ENCODE results near the gene CSNK1G3.

CSNK1G3 gene

DNA sequence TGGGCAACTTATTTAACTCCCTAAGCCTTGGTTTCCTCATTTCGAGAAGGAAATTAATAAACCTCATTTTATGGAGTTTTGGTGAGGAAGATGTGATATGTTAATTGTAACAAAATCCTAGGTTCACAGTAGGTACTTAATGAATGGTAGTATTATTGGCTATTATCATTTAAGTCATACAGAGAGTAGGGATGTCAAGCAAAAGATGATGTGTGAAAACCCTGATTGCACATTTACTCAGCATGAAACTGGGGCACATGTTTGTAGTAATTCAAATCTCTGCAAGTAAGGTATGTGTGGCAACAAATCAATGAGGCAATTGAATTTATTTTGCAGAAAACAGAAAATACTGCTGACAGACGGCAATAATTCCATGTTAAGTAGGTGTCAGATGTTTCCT is 127.3 kb downstream of the CSNK1G3 start:
- TF ChIP-seq, protein P1, sequence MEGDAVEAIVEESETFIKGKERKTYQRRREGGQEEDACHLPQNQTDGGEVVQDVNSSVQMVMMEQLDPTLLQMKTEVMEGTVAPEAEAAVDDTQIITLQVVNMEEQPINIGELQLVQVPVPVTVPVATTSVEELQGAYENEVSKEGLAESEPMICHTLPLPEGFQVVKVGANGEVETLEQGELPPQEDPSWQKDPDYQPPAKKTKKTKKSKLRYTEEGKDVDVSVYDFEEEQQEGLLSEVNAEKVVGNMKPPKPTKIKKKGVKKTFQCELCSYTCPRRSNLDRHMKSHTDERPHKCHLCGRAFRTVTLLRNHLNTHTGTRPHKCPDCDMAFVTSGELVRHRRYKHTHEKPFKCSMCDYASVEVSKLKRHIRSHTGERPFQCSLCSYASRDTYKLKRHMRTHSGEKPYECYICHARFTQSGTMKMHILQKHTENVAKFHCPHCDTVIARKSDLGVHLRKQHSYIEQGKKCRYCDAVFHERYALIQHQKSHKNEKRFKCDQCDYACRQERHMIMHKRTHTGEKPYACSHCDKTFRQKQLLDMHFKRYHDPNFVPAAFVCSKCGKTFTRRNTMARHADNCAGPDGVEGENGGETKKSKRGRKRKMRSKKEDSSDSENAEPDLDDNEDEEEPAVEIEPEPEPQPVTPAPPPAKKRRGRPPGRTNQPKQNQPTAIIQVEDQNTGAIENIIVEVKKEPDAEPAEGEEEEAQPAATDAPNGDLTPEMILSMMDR (IDR thresholded peaks at IDR 0.05): no peak
- H3K9me3 ChIP-seq: no peaks in the 10 kb centered on the region
- H3K4me1 ChIP-seq (ENCODE audit: control insufficient read depth in 1 of 2, insufficient read depth in 1 of 2, low read depth in 1 of 2, low read length in 1 of 2): no peaks in the 10 kb centered on the region
- H3K27me3 ChIP-seq: no peaks in the 10 kb centered on the region
- no peaks in the 10 kb centered on the region for H3K36me3 ChIP-seq
- no peak overlapping the region for H3K4me3 ChIP-seq (ENCODE audit: low read depth in 1 of 2, low read length in 1 of 2)
- no peak overlapping the region for H3K27ac ChIP-seq

DNA sequence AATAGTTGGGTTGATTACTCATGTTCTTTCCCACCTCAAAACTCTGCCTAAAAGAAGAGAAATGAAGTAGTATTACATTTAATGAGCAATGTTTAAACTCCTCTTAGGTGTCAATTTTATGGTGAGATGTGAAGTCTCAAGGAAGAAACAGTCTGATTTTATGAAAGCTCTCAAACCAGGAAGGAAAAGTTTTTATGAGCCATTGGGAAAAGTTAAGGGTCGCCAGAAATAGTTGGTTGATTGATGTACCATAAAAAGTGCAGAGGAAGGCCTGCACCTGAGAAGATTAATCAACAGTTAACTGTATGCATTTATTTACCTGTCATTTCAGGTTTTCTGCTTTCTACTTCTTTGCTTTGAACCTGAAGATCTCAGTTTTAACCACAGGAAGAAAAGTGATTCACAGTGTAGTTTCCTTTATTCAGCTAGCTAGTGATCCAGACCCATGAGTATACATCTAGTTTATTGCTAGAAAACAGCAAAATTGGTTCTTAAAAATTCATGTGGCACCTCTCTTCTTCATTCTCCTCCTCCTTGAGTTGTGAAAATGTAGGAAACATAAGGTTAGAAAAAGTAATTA is 133.1 kb downstream of the CSNK1G3 start:
- Histone ChIP-seq H3K27me3 (no peaks in the 10 kb centered on the region), H3K4me1 (ENCODE audit: control insufficient read depth in 1 of 2, insufficient read depth in 1 of 2, low read depth in 1 of 2, low read length in 1 of 2) (no peaks in the 10 kb centered on the region), H3K36me3 (no peaks in the 10 kb centered on the region), H3K4me3 (ENCODE audit: low read depth in 1 of 2, low read length in 1 of 2) (no peak overlapping the region), H3K27ac (no peak overlapping the region), H3K9me3 (no peaks in the 10 kb centered on the region)
- TF ChIP-seq, protein P1 (IDR thresholded peaks at IDR 0.05): no peak

DNA sequence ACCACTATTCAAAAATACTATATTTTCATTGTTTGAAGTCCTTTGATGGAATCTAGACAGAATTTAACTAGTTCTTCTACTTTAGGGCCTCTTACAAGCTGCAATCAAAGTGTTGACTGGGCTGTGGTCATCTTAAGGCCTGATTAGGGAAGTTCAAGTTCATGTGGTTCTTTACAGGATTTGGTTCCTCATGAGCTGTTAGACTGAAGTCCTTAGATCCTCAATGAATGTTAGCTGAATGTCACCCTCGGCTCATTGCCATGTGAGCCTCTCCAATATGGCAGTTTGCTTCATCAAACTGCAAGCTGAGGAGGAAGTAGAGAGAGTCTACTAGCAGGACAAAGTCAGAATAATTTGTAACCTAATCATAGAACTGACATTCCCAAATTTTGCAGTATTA is 135.1 kb downstream of the CSNK1G3 start:
- Histone ChIP-seq H3K27me3 (no peaks in the 10 kb centered on the region), H3K27ac (no peak overlapping the region), H3K36me3 (no peaks in the 10 kb centered on the region), H3K9me3 (no peaks in the 10 kb centered on the region), H3K4me3 (ENCODE audit: low read depth in 1 of 2, low read length in 1 of 2) (no peak overlapping the region), H3K4me1 (ENCODE audit: control insufficient read depth in 1 of 2, insufficient read depth in 1 of 2, low read depth in 1 of 2, low read length in 1 of 2) (no peaks in the 10 kb centered on the region)
- TF ChIP-seq, protein P1 (IDR thresholded peaks at IDR 0.05): no peak

DNA sequence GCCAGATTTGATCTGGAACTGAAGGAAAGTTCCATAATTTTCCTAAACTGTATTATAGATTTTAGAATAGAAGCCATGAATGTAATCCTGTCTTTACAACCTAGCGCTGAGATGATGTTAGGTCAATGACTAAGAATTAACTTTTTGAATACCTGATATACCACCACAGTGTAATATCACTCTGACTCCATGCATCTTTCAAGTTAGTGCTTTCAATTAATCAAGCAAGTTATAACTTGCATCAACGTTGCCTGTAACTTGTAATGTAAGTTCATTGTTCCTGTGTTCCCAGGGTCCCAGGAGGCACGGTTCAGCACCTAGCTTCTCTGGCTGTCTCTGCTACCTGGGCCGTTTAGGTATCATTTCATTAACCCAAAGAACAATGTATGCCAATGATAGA is 139.3 kb downstream of the CSNK1G3 start:
- Histone ChIP-seq H3K27ac (no peak overlapping the region), H3K4me1 (ENCODE audit: control insufficient read depth in 1 of 2, insufficient read depth in 1 of 2, low read depth in 1 of 2, low read length in 1 of 2) (no peaks in the 10 kb centered on the region), H3K9me3 (no peaks in the 10 kb centered on the region), H3K27me3 (no peaks in the 10 kb centered on the region), H3K36me3 (no peaks in the 10 kb centered on the region), H3K4me3 (ENCODE audit: low read depth in 1 of 2, low read length in 1 of 2) (no peak overlapping the region)
- TF ChIP-seq, protein P1 (IDR thresholded peaks at IDR 0.05): no peak

DNA sequence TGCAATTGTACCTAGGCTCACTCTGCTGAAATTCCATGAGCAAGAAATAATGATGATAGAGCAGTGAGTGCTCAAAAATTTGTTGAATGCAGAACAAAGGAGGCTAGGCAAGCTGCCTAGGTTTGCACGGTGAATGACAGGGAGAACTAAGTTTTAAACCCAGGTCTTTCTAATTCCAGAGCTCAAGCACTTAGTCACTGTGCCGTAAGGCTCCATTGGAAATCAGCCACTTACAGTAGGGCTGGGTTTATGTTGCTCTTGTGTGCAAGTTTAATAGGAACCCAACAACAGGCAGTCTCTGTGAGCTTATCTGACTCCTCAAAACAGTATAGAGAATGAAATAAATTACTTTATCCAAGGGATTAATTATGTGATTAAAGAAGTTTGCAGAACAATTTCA is 147.0 kb downstream of the CSNK1G3 start:
- TF ChIP-seq, protein P1 (IDR thresholded peaks at IDR 0.05): no peak
- no peak overlapping the region for H3K27ac ChIP-seq

DNA sequence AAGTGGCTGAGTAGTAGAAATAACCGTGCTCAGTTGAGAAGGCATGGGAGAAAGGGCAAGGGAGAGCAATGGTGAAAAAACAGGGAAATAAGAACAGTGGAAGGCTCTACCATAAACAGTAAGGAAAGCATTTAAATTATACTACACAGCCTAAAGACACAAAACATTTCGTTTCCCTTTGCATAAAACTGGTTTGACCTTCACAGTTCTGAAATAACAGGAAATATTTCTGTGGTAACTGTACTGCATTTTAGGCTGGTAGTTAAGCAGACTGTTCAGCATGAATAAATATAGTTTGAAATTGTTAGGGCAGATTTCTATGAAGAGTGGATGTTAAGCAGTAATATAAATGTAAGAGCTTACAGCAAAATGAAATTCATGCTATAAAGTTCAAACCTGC is 147.5 kb downstream of the CSNK1G3 start:
- Histone ChIP-seq H3K27me3 (no peaks in the 10 kb centered on the region), H3K36me3 (no peaks in the 10 kb centered on the region), H3K9me3 (no peaks in the 10 kb centered on the region), H3K4me3 (ENCODE audit: low read depth in 1 of 2, low read length in 1 of 2) (no peak overlapping the region), H3K4me1 (ENCODE audit: control insufficient read depth in 1 of 2, insufficient read depth in 1 of 2, low read depth in 1 of 2, low read length in 1 of 2) (no peaks in the 10 kb centered on the region), H3K27ac (no peak overlapping the region)
- TF ChIP-seq, protein P1 (IDR thresholded peaks at IDR 0.05): no peak

More for the DNA sequence above, 147.0 kb downstream of the CSNK1G3 start:
- H3K4me1 ChIP-seq (ENCODE audit: control insufficient read depth in 1 of 2, insufficient read depth in 1 of 2, low read depth in 1 of 2, low read length in 1 of 2): no peaks in the 10 kb centered on the region
- H3K27me3 ChIP-seq: no peaks in the 10 kb centered on the region
- no peak overlapping the region for H3K4me3 ChIP-seq (ENCODE audit: low read depth in 1 of 2, low read length in 1 of 2)
- H3K36me3 ChIP-seq: no peaks in the 10 kb centered on the region
- H3K9me3 ChIP-seq: no peaks in the 10 kb centered on the region
